ENCODE measurements around the gene NUF2. TPM values are rescaled to one million over a fixed set of nuclear protein-coding genes. Genes with fewer than 3 reads are reported as not detected.

NUF2 gene
- polyA plus RNA-seq, 2 of the 4 experiments (the other 2 are of a cell fraction), result 28.5 to 38.5 TPM

DNA sequence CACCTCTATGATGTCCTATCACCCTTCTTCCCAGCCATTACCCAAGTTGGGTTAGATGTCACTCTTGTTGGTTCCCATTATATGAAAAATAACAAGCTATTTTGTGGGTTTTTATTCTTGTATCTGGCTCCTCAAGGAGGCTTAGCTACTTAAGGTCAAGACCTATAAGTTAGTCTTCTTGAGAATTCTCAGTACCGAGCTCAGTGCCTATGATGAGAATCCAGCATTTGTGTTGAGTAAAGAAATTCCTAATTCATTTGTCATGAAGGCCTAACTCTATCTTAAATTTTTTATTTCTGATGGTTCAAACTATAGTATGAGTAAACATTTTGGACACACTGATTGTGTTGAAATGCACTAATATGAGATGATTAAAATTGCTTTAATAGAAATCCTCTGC, 15.9 kb downstream of the NUF2 start:
- no peak for ATAC-seq
- Histone ChIP-seq H3K4me3 (no peak overlapping the region), H3K4me2 (no peak overlapping the region), H3K9me3 (0 out of 3 replicates have a peak, but pooled peaks cover 10% of the 10 kb centered on the region), H3K4me1 (no peaks in the 10 kb centered on the region), H3K27ac (no peak overlapping the region)
- TF ChIP-seq HOXB5 (CRISPR knock-in tag; IDR thresholded peaks at IDR 0.05) (no peak), CTCF (IDR thresholded peaks at IDR 0.05) (no peak), TFCP2L1 (CRISPR knock-in tag; IDR thresholded peaks at IDR 0.05) (no peak), CBX2 (IDR thresholded peaks at IDR 0.05; ENCODE audit: borderline replicate concordance, low read depth) (no peak), NPAS2 (CRISPR knock-in tag; IDR thresholded peaks at IDR 0.05; ENCODE audit: borderline replicate concordance) (no peak), POLR2AphosphoS2 (conservative IDR thresholded peaks at IDR 0.05; ENCODE audit: low read length) (no peak), EP300 (IDR thresholded peaks at IDR 0.05) (no peak), FOXS1 (CRISPR knock-in tag; IDR thresholded peaks at IDR 0.05) (no peak), RNF2 (IDR thresholded peaks at IDR 0.05; ENCODE audit: borderline replicate concordance, low read depth) (no peak), REST (IDR thresholded peaks at IDR 0.05) (no peak), EHMT2 (IDR thresholded peaks at IDR 0.05; ENCODE audit: low read depth) (no peak), KDM5A (IDR thresholded peaks at IDR 0.05) (no peak), HOXB13 (CRISPR knock-in tag; IDR thresholded peaks at IDR 0.05; ENCODE audit: low read depth) (no peak), TP53 (CRISPR knock-in tag; IDR thresholded peaks at IDR 0.05) (no peak), CHD2 (IDR thresholded peaks at IDR 0.05; ENCODE audit: low read length, partially characterized antibody) (no peak), ZSCAN20 (CRISPR knock-in tag; IDR thresholded peaks at IDR 0.05) (no peak), MAZ (IDR thresholded peaks at IDR 0.05; ENCODE audit: borderline replicate concordance, low read depth, low read length) (no peak), RARB (CRISPR knock-in tag; IDR thresholded peaks at IDR 0.05) (no peak), ZC3H11A (IDR thresholded peaks at IDR 0.05) (no peak)
- 87% methylated on average over 1 of the region's 1 CpG for WGBS (ENCODE audit: missing lambda C conversion rate)
- POLR2A ChIA-PET, result no interaction called here
- CTCF ChIA-PET, result interaction anchor here (1.2 kb wide), 1 partner anchor 20 kb away, joined by 3 read pairs; no protein-coding TSS in a partner anchor
- no peak for DNase-seq (ENCODE audit: low read depth in 1 of 2, low spot score in 1 of 2)
- no peak for FAIRE-seq

GRCh38 chr1:163346326-163346870, 24.6 kb downstream of the NUF2 start:
- Histone ChIP-seq H3K4me2 (no peak overlapping the region), H3K4me1 (no peaks in the 10 kb centered on the region), H3K9me3 (no peaks in the 10 kb centered on the region), H3K27ac (no peak overlapping the region), H3K4me3 (no peak overlapping the region)
- no peak for TF ChIP-seq ZSCAN20 (CRISPR knock-in tag; IDR thresholded peaks at IDR 0.05)
- no peak for TF ChIP-seq CEBPB (IDR thresholded peaks at IDR 0.05)
- no peak for TF ChIP-seq TP53 (CRISPR knock-in tag; IDR thresholded peaks at IDR 0.05)
- no peak for TF ChIP-seq BCL3 (IDR thresholded peaks at IDR 0.05)
- ATAC-seq (peak in 1 of 2 experiments; percentile 56; a peak in 2 of 6 replicates), FAIRE-seq (no peak), DNase-seq (ENCODE audit: low read depth in 1 of 2, low spot score in 1 of 2) (no peak)
- 81% methylated on average over 4 of the region's 4 CpGs for WGBS (ENCODE audit: missing lambda C conversion rate)
- CTCF ChIA-PET, result interaction anchor here (0.6 kb wide), 1 partner anchor 1726 kb away, joined by 3 read pairs; no protein-coding TSS in a partner anchor
- POLR2A ChIA-PET, result no interaction called here
